ENCODE measurements around the gene CCDC47.
"Not testable (repeated sequence)": the region's sequence is repeated elsewhere in the genome, so short reads cannot be mapped to it uniquely, and the experiment has no call there.

Gene CCDC47

DNA sequence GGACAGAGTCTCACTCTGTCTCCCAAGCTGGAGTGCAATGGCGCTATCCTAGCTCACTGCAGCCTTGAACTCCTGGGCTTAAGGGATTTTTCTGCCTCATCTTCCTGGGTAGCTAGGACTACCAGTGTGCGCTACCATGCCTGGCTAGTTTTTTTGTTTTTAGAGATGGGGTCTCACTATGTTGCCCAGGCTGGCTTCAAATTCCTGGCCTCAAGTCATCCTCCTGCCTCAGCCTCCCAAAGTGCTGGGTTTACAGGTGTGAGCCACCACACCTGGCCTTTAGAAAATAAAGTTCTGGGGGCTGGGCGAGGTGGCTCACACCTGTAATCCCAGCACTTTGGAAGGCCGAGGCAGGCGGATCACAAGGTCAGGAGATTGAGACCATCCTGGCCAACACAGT lies 53.2 kb downstream of the CCDC47 start:
- not testable (repeated sequence) for FAIRE-seq

DNA sequence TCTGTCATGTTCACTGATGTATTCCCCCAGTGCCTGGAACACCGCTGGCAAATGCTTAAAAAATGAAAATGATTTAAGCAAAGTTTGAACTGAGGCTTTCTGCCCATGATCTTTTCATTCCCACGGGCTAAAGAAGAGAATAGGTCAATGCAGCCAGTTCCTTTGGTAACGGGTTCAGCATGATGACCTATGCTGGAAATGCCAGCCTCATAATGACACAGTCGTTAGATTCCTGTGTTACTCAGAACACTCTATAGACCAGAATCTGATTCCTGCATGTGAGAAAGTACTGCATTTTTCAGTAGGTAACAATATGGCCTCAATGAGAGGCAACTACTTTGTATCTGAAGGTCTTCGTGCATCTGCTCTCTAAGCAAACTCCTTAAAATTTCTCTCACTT lies 54.4 kb downstream of the CCDC47 start:
- no peak for FAIRE-seq

DNA sequence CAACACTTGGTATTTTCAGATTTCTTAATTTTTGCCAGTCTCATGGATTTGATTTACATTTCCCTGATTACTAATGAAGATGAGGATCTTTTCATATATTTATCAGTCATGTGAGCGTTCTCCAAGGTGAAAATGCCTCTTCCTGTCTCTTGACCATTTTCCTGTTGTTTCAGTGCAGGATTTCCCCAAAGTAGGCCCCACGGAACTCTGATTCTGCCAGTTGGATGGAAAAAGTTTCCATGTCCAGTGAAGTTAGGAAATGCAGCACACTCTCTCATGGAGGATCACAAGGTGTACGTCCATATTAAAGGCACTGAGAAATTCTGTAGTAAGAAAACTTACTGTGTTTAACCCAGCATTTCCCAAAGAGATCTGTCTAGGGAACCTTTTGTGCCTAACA lies 57.0 kb downstream of the CCDC47 start:
- FAIRE-seq = no peak

DNA sequence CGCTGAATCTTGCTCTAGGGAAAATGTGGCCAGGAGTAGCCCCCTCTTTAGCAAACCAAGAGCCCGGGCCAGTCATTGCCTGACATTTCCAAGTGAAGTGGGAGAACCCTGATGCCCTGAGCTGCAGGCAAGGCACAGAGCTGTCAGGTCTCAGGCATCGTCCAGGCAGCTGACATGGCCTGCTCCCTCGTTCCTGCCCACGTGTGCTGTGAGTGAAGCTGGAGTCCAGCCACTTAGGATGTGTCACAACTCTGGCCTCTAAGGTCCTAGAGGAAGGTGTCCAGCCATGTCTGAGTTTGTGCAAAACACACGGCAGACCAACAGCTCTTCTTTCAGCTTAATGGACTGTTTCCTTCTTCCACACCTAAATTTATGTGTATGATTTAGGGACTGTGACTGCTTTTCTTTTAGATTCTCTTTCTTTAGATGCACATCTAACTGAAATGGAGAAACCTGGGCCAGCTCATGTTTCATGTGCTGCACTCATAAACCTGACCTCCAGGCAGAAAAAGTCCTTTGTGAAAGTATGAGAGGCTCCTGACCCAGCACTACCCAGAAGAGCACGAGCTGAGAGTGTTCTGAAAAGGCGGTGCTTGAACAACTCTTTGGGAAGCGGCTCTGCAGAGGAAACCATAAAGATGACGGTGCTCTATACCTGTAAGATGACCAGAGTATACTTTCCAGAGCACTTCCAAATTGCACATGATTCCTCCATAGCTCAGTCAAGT lies 58.7 kb downstream of the CCDC47 start:
- no peak for FAIRE-seq

DNA sequence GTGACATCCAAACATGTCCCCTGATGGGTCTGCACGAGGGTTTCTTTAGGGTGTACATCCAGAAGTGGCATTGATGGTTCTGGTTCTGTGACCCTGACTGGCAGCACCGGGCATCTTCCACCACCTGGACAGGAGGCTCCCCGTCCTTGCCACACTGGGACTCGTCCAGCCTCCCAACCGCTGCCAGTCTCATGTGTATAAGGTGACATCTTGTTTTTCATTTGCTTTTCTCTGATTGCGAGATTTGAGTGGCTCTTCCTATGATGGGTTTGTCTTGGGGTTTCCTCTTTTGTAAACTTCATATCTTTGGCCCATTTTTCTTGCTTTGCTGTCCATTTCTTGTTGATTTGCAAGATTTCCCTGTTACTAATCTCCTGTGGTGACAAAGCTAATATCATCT lies 64.3 kb downstream of the CCDC47 start:
- FAIRE-seq = no peak

DNA sequence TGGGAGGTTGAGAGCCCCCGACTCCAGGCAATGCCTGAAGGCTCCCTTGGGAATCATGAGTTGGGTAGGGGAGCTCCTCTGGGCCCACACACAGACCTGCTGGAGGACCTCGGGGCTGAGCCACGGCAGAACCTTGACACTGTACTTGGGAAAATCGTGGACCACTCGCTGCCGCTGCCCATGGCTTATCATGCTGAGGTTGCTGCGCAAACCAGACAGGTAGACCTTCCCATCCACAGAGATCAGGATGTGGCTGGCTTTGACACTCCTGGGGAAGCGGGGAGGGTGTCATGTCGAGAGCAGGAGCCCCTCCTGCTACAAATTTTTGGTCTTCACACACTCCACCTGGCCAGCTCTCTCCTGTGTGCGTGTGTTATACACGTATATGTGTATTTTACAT lies 66.2 kb downstream of the CCDC47 start:
- FAIRE-seq = no peak

DNA sequence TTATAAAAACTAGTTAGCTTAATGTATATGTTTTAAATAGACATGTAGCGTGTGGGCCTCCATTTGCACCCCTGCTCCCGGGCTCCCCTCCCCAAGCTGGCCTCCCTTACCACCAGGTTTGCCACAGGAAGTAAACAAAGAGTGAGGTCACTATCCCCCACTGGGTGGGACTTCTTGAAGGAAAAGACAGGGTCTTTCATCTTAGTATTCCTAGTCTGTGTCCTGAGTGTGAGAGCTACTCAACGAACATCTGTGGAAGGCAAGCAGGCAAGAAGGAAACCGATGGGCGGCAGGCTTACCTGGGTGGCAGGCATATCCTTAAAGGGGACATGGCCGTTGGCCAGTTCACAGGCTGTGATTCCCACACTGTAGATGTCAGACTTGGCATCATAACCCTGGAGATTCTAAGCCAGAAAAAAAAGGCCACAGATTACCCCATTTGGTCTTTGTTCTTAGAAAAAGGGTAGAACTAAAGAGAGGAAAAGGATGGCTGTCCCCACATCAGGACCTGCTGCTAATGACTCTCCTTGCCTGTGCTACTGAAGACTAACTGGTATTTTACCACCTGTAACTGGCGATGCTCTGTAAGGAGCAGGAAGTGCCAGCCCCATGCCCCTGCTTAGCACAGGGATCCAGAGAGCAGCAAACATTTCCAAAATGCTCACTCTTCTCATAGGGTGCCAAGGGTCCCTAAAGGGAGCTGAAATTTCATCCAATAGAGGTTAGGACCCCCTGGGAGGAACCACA lies 66.9 kb downstream of the CCDC47 start:
- no peak for FAIRE-seq

DNA sequence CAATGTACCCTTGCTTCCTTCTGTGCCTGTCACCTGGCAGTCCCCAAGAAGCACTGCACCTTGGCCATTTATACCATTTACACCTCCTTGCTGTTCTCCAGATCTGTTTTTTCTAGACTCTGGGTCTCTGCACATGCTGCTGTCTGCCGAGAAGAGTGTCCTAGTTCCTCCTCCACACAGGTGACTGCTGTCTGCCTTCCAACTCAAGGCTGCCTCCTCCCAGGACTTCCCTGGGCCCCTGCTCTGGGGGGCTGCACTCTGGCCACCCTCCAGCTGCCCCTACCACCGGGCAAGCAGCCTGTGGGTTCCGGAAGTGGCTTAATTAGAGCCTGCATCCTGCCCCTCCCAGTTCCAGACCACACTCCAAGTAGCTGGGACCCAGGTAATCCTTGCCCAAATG lies 67.7 kb downstream of the CCDC47 start:
- FAIRE-seq = no peak

DNA sequence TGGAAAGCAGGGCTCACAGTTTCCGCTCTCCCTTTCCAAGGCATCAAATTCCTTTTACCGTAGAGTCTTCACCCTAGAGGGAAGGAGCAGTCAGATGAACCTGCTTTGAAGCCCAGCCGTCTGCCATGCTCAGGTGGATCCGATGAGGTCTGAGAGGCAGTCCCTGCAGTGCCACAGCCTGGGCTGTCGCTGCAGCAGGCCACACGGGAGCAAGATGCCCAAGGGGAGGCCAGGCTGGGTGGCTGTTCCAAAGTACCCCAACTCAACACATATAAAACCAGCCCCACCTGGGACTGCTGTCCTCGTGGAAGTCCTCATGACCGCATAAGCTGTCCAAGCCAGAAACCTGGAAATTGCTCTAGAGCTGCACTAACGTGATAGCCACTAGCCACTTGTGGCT lies 68.6 kb downstream of the CCDC47 start:
- no peak for FAIRE-seq

DNA sequence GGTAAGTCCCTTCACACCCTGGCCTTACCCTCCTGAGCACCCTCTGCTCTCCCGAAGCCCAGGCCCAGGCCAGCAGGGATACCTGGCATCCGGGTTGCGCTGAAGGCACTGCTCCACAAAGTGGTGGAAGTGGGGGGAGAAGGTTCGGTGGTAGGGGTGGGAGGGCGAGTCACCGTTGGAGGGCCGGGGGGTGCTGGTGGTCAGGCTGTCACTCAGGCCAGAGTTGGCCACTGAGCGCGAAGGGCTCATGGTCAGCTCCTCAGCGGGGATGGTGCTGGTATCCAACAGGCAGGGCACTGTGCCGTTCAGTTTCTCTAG lies 69.2 kb downstream of the CCDC47 start:
- no peak for FAIRE-seq

DNA sequence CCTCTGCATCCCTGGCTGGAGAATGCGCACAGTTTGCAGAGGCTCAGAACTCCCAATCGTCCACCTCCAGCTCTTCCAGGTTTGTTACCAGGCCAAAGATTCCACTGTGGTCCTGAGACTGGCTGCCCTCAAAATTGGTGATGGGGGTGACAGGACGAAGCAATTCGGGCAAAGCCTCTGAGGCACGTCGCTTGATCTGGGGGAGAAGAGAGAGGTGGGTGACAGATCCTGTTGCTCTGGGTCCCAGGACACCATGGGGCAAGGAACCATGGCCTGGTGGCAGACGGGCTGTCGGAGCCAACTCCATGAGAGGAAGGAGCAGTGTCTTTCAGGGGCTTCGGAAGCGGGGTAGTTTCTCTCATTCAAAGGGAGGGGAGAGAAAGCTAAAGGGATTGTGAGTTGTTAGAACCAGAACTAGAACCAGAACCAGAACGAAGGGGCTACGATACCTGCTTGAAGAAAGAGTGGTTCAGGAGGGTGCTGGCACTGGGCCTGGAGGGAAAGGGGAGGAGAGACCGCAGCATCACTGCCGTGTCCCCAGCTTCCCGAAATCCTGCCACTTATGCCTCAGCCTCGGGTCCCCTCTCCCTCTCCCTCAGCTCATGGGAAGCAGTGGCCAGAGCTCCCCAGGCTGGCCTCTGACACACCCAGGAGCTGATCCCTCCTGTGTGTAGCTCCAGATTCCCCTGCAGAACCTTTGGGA lies 69.7 kb downstream of the CCDC47 start:
- no peak for FAIRE-seq

DNA sequence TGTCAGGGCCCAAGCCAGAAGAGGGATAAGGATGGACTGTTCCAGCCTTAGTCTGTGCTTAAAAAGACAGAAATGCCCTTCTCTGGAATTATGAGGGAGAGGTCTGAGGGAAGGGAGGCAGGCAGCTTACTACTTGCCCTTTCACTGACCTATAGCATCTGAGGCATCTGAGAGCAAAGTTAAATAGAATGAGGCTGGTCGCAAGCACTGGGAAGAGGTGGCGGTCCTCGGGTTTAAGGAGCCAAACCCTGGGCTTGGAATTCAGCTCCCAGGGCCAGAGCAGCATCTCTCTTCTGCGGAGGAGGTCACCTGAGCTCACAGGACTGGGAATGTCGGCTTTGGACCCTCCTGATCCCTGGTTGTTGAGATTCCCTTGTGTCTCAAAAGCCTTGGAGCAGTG lies 70.4 kb downstream of the CCDC47 start:
- FAIRE-seq = no peak

DNA sequence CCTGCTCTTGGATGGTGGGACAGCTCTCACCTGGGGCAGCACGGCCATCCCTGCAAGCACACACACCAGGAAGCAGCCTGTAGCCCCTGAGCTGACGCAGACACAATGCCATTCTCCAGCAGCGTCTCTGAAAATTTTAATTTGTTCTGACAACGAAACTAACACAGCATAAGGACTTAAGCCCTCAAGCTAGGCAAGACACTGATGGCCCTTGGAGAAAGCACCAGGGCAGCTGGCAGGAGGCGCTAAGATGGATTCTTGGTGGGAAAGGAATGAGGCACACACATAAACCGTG lies 70.7 kb downstream of the CCDC47 start:
- FAIRE-seq = no peak

DNA sequence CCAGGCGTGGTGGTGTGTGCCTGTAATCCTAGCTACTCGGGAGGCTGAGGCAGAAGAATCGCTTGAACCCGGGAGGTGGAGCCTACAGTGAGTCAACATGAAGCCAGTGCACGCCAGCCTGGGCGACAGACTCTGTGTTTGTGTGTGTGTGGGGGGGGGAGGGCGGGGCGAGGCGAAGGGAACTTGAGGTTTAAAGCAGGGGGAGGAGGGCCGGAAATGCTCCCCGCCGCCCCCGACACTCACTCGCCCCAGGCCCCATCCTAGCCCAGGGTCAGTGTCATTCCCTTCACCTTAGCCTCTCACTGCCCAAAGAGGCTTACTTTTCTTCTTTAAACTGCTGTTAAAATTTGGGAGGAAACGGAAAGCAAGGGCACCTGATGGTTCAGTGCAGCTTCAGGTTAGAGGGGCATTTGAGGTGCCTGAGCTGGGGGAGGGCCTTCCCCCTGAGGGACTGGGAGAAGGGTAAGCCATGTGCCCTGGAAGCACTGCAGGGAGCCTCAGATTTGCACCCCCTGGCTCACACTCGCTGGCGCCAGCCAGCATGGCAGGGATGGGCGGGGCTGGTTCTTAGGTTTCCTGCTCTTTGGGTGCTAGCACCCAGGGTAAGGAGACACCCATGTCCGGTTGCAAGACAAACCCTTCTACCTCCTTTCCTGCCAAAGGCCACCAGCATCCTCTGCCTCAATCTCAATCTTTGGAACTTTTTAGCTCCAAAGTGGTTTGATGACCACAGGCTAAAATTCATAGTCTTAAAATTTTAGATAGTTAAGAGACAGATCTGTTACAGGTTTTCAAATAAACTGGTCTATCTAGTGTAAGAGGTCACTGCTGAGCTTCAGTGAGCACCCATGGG lies 71.3 kb downstream of the CCDC47 start:
- FAIRE-seq = no peak

DNA sequence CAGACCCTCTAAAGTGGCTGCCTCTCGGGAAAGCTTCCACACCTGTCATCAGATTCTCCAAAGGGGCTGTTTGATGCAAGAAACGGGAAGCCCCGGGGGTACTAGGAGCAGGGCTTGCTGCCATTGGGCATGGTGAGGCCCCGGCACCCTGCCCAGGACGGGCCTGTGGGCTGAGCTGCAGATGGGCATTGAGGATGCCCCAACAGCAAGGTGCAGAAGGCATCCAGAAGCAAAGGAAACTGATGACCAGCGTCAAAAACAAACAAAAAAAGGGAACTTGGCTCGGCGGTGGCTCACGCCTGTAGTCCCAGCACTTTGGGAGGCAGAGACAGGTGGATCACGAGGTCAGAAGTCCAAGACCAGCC lies 72.0 kb downstream of the CCDC47 start:
- no peak for FAIRE-seq

DNA sequence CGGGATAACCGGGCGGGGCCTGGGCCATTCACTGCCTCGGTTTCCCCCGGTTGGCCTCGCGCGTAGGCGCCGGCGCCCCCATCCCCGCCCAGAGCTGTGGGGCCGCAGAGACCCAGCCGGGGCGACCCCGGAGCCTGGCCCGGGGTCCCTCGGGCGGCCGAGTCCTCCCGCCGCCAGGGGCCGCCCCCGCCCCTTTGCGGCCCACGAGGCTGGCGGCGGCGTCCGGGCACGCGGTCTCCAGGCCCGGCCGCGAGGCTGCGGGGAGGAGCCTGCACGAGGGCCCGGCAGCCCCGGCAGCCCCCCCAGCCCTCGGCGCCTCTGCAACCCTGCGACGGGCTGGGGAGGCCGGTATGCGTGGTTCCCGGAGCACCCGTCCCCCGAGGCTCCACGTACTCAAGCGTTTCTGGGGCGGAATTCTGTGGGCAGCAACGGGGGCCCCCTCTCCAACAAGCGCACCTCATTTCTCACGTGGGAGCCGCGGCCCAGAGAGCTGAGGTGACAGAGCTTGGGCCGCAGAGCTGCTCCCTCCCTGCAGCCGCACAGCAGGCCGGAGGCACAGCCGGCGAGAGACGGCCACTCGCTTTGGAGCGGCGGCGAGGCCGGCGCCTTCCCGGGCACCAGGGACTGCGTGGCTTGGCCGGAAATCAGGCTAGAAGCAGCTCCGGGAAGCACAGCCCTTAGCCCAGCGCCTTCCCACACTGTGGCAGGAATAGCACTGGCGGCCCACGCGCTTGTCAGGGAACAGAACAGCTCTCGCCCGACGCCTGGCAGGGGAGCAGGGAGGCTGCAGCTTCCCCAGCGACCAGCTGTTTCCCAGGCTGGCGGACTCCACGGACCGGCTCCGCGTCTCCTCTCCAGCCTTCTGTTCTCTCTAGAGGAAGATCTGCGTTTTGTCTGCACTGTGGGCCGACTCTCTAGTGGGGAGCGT lies 72.6 kb downstream of the CCDC47 start:
- FAIRE-seq = no peak

DNA sequence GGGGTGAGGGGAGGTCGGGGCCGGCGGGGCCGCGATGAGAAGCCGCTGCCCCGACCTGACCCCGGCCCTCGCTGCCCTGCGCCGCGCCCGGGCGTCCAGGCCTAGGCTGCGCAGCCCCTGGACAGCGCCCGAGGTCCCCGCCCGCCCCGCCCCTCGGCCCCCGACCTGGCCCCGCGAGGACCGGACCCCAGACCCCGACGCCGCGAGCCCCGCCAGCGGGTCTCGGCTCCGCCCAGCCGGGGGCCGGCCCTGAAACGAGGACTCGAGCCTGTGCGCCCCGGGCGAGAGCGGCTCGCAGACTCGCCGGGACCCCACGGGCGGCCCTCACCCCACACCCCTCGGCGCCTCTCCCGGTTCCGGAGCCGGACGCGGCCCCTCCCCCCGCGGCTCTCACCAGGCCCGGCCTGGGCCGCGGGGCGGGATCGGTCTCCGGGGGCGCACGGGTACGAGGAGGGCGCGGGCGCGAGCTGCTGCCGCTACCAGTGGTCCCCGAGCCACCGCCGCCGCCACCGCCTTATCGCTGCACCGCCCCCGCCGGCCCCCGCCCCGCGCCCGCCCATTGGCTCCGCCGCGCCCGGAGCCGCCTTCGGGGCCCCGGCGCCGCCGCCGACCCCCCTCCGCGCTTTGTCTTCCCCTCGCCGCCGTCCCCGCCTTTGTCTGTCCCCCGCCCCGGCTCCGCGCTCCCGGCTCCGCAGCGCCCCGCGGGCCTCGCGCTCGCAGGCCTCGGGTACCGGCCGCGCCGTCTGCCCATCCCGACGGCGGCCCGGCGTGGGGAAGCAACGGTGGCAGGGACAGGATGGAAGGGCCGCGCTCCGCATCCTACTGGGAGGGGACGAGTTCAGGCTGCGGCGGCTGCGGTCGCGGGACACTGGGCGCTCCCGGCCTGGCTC lies 73.5 kb downstream of the CCDC47 start, which contains the start of gene LIMD2:
LIMD2 (minus strand) TSS at position 488 of the 890 bp plus-strand sequence. CDS start 827 bp downstream, outside the sequence.
- FAIRE-seq = no peak

DNA sequence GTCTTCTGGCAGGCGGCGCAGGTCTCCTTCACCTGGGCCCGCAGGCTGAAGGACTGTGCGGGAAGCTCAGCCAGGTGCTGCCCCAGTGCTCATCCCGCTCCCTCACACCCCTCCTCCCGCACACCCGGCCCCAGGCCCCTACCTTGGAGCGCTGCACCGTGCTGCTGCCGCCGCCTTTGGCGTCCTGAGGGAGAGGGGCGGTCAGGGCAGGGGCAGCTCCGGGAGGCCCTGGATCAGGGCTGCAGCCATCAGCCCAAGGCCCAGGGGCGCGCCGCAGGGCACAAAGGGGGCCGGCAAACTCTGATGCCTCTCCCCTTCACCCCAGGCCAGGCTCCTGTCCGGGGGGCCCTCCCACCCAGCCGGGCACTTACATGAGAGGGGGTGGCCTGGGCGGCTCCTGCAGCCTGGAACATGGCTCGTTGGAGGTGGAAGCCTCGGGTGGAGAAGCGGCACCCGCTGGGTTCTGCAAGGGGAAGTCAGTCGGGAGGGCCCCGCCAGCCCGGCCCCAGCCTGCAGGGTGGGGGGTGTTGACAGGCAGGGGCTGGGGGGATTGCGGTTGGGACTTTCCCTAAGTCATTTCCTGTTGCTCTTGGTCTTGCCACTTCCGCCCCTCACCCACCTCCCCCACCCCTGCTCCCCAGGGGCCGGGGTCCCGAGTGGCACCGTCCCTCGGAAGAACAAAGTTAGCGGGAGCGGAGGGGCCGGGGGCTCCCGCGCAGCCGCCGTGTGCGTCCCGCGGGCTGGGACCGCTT lies 74.3 kb downstream of the CCDC47 start:
- FAIRE-seq = no peak

DNA sequence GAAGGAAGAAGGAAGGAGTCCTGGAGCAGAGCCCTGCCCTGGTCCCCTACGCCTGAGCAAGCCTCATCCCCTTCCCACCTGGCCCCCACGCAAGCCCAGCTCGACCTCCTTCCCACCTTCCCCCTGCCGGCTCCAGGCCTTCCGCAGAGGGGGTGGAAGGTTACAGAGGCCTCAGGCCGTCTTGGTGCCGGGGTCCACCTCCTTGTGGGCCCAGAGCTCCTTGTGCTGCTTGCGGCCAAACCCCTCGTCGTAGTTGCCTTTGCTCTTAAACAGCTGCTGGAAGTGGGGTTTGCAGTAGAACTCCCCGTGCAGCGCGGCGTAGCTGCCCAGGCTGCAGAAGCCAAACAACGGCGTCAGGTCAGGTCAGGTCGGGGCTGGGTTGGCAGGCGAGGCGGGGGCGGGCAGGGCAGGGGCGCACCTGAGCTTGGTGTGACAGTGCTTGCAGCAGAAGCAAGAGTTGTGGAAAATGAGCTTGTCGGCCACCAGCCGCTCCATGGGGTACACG lies 75.0 kb downstream of the CCDC47 start:
- no peak for FAIRE-seq

All from TTC549 (cell line).